Stimulated activated CD8-positive, alpha-beta memory T cell treated with anti-CD3 and anti-CD28 coated beads, Interleukin-12 subunit alpha, Interleukin-12 subunit beta, amount 100 ng/mL, for 1 hour (primary cell): ENCODE results near the gene DTYMK.
A peak's percentile ranks its signal among the peaks of the same experiment; 100 is the strongest.

Experiments
- DNase-seq: peaks from one replicate; pipeline ENCODE4 v3.0.0-alpha.2; 2020; ENCODE audit warnings: low read depth

The DTYMK gene, protein sequence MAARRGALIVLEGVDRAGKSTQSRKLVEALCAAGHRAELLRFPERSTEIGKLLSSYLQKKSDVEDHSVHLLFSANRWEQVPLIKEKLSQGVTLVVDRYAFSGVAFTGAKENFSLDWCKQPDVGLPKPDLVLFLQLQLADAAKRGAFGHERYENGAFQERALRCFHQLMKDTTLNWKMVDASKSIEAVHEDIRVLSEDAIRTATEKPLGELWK

DNA sequence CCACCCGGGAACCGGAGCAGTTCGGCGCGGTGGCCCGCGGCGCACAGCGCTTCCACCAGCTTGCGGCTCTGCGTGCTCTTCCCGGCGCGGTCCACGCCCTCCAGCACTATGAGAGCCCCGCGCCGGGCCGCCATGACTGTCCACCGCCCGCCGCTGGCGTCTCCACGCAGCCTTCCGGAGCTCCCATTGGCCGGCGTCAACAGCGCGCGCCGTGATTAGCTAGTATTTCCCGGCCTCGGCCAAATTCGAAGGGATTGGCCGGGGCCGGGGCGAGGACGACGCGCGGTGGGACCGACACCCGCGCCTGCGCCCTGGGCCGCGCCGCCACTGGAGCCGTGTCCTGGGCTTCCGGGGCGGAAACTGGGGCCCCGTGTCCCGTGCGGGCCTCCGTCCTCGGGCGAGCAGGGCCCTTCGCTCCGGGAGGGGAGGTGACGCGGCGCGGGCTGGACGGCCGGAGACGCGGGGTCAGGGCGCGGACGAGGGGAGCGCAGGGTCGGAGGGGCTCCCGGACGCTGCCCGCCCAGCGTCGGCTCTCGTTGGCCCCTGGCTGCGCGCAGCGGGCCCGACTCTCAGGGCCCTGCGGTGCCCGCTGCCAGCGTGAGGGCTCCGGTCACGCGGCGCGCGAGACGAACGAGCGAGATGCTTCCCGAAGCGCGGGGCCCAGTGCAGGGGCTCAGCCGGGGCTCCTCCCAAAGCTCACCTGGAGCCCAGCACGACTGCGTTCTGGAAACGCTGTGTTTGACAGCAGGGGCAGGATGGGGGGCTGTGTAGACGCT, at the start of gene DTYMK:
DTYMK (minus strand) TSS at position 166 of the 776 bp plus-strand sequence; CDS start at position 134, 32 bp downstream.
- peak; percentile 89 for DNase-seq

DNA sequence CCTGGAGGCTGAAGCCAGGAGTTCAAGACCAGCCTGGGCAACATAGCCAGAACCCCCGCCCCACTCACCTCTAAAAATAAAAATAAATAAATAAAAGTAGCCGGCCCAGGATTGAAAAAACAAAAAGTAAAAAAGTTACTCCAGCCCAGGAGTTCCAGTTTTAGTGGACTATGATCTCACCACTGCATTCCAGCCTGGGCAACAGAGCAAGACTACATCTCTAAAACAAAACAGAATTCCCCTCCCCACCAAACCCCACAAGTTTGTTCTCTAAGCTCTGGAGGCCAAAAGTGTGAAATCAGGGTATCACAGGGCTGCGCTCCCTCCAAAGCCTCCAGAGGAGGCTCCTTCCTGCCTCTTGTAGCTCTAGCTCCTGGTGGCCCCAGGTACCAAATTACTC, 49.5 kb upstream of the DTYMK start:
- DNase-seq = no peak

DNA sequence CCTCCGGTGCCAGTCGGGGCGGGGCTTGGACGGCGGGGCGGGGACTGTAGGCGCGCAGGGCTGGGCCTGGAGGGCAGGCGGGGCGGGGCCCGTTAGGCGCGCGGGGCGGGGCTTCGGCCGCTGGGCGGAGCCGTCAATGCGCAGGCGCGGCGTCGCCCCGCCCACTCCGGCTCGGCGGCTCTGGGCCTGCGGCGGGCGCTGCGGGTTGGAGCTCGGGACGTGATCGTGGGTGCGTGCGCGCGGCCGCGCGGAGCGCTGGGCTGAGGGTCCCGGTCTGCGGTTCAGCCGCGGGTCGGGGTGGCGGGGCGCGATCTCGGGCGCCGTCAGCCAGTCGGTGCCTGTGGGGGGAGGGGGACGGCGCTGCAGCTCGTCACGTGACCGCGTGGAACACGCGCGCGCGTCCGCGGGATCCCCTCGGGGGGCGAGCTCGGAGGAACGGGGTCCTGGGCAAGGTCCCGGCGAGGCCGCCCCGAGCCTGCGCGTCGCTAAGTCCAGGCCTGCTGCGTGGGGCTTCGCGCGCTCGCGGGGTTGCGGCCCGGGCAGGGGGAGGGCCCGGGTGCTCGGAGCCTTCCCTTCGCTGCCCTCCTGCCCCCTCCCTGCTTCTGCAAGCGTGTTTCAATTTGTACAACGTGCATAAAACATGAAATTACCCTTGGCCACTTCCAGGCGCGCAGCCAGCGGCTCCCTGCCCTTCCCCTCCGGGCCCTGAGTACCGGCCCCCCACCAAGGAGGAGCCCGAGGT, 48.0 kb upstream of the DTYMK start, which contains the start of gene D2HGDH:
D2HGDH (plus strand) TSS at position 164 of the 742 bp plus-strand sequence. CDS start 595 bp downstream, outside the sequence.
- peak; percentile 87 for DNase-seq

DNA sequence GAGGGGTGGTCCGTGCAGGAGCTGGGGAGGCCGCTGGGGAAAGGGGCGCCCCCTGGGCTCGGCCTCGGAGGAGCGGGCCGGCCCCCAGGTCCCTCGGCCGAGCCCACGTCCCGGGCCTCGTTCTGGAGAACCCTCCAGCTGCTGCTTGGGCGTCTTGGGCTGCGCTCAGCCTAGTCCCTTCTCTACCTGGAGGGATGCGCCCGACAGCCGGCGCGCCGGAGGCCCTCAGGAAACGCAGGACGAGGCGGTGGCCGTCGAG, 47.5 kb upstream of the DTYMK start:
- no peak for DNase-seq

DNA sequence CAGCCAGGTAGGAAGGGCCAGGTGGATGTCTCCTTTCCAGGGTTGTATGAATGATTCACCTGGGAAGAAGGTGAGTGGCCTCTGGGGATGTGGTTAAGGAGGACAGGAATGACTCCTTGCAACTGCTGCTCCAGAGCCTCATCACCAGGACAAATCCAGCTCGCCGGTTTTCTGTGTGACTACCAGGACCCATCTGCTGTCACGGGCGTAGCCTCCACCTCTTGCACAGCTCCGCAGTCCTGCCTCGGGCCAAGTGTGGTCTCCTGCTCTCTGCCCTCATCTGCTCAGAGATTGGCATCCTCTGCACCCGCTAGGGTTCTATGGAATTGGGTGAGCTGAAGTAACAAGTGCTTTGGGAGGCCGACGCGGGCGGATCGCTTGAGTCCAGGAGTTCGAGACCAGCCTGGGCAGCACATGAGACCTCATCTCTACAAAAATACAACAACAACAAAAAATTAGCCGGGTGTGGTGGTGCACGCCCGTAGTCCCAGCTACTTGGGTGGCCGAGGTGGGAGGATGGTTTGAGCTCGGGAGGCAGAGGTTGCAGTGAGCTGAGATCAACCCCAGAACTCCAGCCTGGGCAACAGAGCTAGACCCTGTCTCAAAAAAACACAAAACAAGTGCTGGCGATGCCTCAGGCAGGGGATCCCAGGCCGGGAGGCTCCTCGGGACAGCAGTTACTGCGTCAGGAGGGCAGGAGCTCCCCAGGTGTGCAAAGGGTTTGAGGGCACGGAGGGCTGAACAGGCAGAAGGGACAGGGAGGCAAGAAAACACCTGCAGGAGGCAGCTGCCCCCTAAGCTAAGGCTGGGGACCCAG, 47.0 kb upstream of the DTYMK start:
- DNase-seq = no peak

DNA sequence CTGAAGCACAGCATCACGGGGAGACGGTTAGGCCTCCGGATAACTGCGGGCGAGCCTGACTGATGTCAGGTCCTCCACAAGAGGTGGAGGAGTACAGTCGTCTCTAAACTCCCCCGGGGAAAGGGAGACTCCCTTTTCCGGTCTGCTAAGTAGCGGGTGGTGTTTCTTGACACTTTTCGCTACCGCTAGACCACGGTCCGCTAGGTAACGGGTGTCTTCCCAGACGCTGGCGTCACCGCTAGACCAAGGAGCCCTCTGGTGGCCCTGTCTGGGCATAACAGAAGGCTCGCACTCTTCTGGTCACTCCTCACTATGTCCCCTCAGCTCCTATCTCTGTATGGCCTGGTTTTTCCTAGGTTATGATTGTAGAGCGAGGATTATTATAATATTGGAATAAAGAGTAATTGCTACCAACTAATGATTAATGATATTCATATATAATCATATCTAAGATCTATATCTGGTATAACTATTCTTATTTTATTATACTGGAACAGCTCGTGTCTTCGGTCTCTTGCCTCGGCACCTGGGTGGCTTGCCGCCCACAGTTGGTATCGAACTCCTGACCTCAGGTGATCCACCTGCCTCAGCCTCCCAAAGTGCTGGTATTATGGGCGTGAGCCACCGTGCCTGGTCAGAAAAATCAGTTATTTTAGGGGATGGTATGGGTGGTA, 46.0 kb upstream of the DTYMK start:
- peak; percentile 13 for DNase-seq

DNA sequence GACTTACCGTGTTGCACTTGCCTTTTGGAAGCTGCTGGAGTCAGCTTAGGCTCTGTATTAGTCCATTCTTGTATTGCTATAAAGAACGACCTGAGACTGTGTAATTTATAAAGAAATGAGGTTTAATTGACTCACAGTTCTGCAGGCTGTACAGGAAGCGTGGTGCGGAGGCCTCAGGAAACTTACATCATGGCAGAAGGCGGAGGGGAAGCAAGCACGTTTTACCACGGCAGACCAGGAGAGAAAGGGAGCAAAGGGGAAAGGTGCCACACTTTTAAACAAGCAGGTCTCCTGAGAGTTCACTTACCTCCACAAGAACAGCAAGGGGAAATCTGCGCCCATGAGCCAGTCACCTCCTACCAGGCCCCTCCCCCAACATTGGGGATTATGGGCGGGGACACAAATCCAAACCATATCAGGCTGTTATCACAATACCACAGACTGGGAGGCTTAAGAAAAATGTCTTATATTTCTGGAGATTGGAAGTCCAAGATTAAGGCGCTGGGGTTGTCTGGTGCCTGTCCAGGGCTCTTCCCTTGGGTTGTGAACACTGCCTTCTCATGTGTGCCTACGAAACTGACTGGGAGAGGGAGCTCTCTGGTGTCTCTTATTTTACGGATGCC, 44.2 kb upstream of the DTYMK start:
- no peak for DNase-seq

DNA sequence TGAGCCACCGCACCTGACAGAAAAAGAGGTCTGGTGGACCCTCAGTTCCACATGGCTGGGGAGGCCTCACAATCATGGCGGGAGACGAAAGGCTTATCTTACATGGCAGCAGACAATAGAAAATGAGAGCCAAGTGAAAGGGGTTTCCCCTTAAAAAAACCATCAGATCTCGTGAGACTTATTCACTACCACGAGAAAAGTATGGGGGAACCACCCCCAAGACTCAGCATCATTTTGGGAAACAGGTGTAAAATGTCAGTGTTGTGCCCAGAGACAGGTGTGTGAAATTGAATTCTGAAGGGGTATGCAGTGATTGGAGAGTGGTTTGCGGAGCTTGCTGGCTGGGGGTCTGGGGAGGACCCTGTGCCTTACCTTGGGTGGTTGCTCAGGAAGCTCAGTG, 43.3 kb upstream of the DTYMK start:
- DNase-seq = no peak

DNA sequence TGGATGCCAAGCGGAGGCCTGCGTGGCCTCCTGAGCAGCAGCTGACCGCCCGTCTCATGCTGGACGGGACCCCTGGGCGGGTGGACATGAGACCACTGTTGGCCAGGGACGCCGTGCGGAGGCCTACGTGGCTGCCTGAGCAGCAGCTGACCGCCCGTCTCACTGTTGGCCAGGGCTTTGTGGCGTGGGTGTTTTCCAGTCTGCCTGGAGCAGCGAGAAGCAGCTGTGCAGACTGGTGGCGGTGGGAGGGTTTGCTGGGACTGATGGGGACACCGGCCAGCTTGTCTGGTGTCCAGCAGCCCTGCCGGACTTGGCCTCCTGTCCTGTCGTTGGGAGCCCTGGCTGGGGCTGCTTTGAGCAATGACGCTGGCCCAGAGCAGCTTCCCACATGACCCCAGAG, 42.0 kb upstream of the DTYMK start:
- DNase-seq = no peak

DNA sequence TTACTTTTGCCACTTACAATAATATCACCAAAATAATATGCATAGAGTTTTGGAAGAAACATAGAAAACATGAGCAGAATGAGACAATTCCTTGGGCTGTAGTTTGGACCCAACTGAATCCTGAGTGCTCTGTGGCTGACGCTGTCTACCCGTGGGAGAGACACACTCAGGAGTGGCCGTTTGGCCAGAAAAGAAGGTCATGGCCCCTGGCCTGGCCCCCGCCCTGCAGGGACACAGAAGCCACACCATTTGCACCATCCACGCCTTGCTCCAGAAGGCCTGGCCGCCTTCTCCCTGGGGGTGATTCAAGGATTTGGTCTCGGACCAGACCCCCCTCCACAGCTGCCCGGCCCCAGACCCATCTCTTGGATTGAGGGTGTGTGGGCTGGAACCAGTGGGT, 41.4 kb upstream of the DTYMK start:
- DNase-seq = no peak

DNA sequence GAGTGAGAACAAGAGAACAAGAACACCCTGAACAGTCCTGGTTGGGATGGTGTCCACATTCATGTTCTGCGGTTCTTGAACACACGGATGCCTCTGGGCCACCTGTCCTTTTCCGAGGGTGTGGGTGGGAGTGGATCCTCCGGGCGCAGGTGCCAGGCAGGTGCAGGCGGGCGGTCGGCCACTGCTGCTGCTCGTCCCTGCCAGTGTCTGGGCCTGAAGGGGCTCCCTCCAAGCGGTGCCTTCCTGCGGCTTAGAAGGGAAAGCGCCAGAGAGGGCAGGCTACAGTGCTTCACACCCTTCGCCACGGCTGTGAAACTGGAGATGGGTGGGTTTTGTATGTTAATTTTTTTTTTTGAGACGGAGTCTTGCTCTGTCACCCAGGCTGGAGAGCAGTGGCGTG, 39.8 kb upstream of the DTYMK start:
- DNase-seq = no peak

DNA sequence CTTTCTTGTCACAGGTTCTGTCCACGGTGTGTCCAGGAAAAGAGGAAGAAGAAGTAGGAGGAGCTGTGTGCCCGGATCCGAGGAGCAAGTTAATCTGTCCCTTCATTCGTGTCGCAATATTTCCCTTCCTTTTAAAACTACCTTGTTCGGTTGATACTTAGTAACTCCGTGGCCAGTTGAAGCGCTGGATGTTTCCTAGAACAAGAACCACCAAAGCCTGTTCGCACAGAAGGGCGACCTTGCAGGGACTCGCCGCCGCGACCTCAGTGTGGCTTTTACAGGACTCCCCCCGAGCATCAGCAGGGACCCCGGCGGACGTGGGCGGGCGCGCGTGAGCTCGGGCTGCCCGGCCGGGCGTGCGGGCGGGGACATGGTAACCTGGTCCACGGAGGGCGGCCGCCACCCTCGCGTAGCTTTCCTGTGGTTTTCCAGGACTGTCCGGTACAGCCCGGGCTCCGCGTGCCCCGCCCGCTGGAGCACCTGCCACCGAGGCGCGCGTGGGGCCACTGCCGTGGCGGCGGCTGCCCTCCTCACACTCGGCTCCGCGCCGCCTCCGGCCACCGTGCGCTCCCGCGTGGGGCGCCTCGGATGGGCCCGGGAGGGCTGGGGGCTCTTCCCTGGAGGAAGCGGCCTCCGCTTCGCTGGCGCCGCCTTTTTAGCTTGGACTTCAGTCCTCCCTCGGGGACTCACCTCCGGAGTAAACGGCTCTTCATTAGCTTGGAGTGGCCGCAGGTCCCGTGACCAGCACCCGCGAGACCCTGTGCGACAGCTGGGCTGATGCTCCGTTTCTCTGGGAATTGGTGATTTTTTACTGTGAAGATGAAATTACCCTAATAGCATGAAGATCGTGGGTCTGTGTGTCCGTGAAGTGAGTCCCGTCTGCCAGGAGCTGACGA, 38.6 kb upstream of the DTYMK start:
- no peak for DNase-seq

DNA sequence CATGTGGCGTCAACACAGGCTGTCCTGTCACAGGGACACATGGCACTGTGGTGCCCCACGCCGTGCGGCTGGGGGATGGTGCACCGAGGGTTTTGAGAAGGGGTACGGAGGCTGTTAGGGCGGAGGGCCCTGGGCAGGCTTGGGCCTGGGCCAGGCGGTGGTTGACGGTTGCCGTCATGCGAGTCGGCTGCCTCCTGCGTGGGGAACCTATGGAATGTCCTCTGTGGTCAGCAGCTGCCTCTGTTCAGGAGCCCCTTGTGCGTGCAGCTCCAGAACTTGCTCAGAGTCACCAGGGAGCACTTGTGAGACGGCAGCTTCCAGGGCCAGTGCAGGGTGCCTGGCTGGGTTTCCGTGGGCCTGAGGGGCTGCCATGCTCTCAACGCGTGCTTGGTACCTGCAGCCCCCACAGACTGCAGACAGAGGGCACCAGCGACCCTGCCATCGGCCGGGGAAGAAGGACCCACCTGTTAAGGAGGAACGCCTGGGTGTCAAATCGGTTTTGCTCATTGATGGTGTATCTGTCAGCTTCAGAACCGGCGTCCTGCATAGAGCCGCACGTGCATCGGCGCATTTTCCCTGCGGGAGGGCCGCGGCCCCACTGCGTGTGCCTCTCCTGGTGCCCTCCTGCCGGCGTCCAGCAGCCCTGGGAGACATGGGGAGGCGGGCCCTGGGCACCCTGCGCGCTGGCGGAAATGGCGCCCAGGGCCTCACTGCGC, 37.8 kb upstream of the DTYMK start:
- DNase-seq = no peak

DNA sequence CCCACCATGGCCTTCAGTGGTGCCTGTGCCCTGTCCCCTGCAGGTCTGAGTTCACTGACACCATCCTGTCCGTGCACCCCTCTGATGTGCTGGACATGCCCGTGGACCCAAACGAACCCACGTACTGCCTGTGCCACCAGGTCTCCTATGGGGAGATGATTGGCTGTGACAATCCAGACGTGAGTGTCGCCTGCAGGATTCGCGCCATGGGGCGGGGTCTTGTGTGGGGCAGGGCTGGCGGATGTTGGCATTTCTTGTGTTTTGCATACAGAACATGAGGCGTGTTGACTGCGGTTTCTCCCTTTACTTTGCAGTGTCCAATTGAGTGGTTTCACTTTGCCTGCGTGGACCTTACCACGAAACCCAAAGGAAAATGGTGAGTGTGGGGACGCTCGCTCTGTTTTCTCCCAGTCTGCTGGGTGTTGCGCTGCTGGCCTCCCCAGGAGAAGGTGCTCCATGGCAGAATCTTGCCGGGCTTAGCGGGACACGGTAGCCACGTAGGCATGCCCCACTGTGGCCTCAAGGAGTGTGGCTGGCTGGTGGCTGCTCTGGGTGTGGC, 36.4 kb upstream of the DTYMK start:
- DNase-seq = no peak

DNA sequence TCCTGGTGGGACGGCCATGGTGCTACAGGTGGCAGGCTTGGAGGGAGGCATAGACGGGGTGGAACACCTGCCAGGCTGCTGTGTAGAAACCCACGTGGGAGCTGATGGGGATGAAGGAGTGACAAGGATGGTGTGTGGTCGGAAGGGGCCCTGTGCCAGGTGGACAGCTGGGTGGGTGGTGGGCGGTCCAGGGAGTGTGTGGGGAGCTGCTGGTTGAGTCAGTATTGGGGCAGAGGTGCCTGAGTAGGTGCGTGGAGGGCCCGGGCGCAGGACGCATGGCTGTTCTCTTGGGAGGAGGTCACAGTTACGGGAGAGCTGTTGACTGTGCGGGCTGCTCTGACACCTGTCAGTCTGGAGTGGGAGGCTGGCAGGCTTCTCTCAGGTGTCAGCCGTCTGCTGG, 35.2 kb upstream of the DTYMK start:
- no peak for DNase-seq

DNA sequence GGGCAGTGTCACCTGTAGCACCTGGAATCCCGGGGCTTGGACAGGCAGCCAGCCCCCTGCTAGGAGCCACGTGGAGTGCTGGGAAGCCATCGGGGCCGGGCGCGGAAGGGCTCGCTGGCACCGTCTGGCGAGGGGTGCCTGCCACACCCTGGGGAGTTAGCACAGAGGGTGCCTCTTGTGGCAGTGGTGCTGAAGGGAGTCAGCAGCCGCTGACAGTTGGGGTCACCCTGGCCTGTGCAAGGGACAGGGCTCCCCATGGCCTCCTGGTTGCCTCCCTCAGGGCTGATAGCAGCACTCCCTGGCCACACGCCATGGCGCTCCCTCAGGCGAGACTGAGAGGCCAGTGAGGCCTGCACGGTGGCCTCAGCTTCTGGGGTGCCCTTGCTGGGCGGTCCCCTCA, 33.9 kb upstream of the DTYMK start:
- no peak for DNase-seq

DNA sequence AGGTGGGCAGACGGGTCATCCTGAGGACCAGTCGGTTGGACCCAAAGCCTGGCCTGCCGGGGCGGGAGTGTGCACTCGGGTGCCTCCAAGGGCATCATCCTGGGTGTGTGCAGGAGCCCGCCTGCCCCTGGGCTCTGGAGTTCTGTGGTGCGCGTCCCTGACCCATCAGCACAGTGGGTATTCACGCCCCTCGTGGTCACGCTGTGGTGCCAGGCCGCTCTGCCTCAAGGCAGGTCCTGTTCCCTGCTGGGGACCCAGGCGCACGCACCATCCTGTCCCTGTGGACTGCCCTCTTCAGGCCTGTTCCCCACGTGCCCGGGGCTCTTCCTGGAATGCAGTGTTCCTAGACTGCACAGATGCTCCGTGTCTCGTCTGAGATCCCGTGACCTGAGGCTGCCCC, 33.5 kb upstream of the DTYMK start:
- DNase-seq = no peak

DNA sequence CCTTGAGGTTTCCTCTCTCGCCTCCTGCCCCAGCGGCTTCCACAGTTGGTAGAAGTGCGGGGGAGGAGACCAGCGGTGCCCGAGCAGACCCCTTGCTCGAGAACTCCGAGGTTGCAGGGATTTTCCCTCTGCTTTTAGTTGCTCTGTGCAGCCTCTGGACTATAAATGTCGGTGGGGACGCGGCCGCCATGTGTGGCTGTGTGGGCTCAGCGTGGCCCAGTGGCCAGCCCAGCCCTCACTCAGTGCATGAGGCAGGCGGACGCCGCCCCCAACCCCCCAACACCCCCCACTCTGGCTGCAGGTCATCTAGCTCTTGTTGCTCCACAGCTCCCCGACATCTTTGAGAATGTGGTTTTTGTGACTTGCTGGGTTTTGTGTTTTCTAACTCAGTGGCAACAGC, 32.5 kb upstream of the DTYMK start:
- no peak for DNase-seq

DNA sequence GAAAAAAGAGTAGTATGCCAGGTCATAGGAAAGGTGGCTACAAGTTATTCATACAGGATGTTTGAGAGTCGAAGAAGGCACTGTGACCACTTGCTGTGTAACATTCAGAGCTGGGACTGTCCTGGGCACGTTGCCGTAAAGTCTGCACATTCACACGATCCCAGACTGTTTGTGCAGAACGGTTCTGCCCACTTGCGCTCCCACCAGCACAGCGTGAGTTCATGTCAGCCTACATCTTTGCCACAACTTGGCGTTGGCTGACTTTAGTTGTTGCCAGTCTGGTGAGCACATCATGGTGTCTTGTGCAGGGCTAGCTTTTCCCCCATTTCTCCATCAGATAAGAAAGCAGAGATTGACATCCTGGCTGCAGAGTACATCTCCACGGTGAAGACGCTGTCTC, 22.3 kb upstream of the DTYMK start:
- DNase-seq = no peak
